ENCODE measurements around the gene NLGN3.

Gene NLGN3

DNA sequence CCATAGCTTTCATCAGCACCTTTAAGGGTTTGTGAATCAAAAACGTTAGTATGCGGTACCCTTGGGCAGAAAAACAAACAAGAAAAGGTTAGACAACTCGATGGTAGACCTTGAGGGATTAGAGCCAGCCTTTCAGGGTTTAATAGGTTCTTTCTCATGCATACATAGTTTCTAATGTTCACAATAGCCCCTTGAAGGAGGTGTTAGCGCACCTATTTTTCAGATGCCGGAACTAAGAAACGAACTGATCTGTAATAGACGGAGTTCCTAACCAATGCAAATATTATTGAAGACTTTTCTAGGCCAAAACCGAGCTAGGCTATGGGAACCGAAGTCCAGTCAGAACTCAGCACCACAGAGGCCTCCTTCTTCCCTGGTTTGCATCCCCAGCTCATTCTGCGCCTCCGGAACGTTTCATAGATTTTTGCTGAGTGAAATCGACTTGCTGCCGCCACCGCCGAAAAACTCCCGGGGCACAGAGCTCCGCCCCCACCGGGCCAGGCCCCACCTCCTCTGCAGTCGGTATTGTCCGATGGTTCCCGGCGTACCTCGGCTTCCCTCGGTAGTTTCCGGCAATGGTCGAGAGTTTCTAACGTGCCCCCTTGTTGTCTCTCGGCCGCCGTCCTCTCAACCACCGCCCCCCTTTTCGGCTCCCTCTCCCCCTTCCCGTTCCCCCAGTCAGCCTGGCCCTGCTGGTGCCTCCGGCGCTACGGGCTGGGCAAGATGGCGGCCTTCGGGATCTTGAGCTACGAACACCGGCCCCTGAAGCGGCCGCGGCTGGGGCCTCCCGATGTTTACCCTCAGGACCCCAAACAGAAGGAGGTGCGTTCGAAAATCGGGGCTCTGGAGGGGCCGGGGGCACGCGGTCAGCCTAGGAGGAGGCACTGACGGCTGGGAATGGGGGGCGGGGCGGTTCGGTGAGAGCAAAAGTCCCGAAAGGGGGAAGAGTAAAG lies 26.3 kb upstream of the NLGN3 start, which contains the start of gene MED12:
Gene MED12, plus strand, starts transcription at position 565 of the 953 bp plus-strand sequence. Its CDS starts 159 bp downstream, at position 724.
- DNase-seq (ENCODE audit: low read depth in 2 of 2): peak; percentile 63 to 78

DNA sequence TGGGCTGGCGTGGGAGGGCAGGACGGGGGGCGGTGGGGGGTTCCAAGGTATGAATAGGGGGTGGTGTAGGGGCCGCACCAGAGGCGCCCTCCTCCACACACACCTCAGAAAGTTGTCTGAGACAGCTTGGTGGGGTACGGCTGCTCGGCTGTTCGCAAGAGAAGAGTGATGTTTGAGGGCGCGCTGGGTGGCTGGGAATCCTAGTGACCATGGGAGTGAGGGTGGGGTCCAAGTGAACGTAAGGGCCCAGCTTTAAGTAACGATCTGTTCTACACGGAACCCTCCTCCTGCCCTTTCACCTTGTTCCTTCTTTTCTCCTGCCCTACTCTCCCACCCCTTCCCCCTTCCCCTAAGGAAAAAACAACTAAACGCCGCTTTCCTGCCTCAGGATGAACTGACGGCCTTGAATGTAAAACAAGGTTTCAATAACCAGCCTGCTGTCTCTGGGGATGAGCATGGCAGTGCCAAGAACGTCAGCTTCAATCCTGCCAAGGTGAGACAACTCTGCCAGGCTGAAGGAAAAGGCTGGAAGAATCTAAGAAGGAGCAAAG lies 25.6 kb upstream of the NLGN3 start:
- DNase-seq (ENCODE audit: low read depth in 2 of 2): no peak

DNA sequence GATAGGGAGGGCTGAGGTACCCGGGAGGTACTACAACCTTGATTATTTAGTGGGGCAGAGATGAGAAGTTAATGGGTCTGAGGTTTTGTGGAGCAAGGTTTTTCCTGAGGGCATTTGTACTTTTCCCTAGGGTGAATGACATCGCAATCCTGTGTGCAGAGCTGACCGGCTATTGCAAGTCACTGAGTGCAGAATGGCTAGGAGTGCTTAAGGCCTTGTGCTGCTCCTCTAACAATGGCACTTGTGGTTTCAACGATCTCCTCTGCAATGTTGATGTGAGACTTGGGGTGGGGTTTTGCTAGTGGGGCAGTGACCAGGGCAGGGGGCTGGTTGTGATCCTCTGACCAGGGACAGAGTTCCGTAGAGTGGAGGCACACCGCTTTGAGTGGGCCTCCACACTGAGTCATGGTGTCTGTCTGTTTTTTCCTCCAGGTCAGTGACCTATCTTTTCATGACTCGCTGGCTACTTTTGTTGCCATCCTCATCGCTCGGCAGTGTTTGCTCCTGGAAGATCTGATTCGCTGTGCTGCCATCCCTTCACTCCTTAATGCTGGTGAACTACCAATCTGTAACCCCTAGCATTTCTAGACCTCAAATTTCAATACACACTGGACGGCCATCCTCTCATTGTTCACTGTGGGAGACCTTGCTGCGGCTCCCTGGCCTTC lies 16.3 kb upstream of the NLGN3 start:
- DNase-seq (ENCODE audit: low read depth in 2 of 2): no peak

DNA sequence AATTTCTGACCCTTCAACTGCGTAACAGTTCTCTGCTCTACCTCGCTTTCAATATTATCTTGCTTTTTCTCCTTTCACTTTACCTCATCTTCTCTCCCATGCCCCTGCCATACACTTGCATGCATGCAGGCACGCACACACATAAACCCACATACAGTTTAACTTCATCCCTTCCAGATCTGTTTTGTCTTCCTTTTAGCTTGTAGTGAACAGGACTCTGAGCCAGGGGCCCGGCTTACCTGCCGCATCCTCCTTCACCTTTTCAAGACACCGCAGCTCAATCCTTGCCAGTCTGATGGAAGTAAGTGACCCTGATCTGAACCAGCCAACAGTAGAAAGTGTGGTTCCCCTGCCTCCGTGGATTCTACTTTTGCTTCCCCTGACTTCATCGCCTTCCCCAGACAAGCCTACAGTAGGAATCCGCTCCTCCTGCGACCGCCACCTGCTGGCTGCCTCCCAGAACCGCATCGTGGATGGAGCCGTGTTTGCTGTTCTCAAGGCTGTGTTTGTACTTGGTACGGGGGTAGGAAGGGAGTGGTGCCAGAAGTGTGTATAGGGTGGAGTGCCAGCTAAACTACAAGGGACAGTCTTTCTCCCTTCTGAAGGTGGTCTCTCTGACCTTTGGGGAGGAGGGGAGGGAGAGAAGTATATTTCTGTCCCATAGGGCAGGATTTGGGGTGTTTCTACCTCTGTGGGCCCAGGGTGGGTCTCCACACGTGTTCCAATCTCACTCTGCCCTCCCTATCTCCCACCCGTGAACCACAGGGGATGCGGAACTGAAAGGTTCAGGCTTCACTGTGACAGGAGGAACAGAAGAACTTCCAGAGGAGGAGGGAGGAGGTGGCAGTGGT lies 15.5 kb upstream of the NLGN3 start:
- peak; percentile 53 to 60 for DNase-seq (ENCODE audit: low read depth in 2 of 2)

DNA sequence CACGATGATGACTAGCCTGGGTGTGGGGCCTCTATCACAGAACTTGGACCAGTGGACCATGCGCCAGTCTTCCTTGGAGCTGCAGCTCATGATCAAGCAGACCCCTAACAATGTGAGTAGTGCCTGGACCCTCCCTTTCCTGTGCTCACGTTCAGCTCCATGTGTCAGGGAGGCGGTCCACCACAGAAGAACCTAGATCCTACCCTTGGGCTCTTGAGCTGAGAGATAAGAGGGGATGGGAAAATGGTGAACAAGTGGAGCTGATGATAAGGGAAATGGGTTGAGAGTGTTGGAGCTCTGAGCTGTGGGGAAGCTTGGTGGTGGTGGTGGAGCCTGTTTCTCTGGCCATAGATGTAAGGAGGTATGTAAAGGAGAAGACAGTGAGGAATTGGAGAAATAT lies 13.1 kb upstream of the NLGN3 start:
- no peak for DNase-seq (ENCODE audit: low read depth in 2 of 2)

DNA sequence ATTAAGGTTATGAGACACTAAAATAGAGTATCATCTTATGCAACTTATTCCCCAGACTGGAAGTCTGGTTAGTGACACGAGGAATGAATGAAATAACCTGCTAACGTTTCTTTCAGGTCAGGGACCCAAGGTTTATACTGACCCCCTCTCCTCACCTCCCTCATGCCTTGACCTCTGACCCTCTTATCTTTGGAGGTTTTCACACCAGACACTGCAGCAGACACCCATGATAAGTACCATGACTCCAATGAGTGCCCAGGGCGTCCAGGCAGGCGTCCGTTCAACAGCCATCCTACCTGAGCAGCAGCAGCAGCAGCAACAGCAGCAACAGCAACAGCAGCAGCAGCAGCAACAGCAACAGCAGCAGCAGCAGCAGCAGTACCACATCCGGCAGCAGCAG lies 4.2 kb upstream of the NLGN3 start:
- DNase-seq (ENCODE audit: low read depth in 2 of 2): no peak

DNA sequence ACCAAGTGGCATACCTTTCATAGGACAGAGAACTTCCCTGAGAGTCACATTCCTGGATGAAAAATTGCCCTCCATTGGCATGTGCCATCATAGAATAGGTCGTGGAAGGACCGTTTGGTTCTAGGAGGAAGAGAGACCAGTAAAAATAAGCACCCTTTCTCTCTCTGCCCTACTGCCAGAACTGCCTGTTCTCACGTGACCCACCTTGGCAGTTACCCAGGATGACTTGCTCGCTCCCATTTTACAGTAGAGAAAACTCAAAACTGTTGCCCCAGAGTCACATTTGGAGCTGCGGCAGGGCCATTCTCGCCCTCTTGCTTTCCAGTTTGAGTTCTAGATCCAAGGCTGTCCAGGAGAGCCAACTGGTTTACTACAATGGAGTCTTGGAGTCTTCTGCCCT lies 1.1 kb upstream of the NLGN3 start:
- no peak for DNase-seq (ENCODE audit: low read depth in 2 of 2)

DNA sequence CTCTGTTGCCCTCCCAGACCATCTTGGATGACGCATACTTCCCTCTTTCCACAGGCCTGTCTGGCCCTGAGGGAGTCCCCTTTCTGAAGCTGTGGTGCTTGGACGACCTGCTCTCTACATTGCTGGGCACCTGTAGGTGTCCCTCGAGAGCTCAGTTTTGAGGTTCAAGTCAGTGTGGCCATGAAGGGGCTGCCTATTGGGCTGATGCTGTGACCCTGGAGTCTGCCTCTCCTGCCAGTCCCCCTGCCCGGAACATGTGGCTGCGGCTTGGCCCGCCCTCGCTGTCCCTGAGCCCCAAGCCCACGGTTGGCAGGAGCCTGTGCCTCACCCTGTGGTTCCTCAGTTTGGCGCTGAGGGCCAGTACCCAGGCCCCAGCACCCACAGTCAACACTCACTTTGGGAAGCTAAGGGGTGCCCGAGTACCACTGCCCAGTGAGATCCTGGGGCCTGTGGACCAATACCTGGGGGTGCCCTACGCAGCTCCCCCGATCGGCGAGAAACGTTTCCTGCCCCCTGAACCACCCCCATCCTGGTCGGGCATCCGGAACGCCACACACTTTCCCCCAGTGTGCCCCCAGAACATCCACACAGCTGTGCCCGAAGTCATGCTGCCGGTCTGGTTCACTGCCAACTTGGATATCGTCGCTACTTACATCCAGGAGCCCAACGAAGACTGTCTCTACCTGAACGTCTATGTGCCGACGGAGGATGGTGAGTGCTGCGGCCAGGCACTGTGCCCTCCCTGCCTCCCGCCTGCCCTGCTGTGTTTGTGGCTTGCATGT lies 3.0 kb downstream of the NLGN3 start:
- no peak for DNase-seq (ENCODE audit: low read depth in 2 of 2)

DNA sequence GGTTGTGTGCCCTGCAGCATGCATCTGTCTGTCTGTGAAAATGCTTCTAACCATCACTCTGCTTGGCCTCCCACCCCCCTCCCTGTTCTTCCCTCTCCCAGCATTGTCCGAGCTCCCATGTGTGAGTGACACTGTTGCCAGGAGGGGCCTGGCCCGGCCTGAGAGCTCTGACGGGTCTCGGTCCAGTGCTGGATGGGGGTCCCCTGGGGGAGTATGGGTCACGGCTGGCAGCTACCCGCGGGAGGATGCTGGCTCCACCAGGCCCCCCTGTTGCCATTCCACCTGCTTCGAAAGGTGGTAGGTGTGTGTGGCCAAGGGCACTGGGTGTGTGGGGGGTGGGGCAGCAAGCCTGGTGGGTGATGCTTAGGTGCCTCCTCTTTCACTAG lies 3.6 kb downstream of the NLGN3 start:
- DNase-seq (ENCODE audit: low read depth in 2 of 2): no peak

DNA sequence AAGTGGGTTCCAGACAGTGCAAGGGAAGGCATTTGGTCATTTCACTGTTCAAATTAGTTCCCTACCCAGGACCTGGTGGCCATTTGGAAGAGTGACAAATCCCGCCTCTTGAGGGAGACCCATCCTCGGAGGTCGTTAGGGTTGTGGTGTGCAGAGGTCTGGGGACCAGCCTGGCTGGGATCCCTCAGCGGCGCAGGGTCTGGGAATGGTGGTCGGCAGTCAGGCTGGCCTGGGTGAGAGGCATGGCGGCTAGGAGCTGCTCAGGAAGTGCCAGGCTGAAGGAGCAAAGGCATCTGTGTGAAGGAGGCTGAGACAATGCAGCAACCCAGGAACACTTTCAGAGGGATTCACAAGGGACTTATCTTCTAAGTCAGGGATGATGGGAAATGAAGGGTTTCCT lies 6.7 kb downstream of the NLGN3 start:
- no peak for DNase-seq (ENCODE audit: low read depth in 2 of 2)

DNA sequence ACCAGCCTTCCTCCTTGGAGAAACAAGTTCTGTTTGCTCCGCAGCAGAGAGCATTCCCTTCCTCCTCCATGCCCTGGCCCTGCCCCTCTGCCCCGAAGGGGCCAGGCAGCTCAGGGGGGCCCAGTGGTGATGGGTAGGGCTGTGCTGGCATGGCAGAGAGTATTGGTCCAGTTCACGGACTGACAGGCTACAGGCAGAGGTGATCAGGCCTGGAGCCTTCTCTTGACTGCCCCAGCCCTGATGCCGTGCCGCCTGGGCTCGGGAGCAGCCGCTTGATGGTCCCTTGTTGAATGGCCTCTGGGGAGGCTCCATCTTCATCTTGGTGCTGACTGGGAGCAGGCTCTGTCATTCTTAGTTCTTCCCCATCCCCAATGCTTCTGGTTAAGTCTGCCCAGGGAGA lies 9.6 kb downstream of the NLGN3 start:
- DNase-seq (ENCODE audit: low read depth in 2 of 2): no peak

DNA sequence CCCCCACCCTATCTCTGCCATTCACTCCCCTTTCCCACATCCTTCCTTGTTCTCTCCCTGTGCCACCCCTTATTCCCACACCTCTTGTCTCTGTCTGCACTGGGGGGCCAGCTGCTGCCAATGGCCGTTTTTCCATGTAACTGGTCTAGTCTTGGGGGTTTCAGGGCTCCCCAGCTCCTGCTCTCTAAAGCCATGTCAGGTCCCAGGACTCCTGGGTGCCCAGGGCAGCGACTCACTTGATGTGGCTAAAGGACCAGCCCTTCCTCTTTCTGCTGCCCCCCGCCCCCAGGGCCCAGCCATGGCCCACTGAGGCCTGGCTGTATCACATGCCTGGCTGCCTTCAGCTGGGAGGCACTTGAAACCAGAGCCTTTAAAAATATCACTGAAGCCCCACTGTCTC lies 10.0 kb downstream of the NLGN3 start:
- DNase-seq (ENCODE audit: low read depth in 2 of 2): no peak

DNA sequence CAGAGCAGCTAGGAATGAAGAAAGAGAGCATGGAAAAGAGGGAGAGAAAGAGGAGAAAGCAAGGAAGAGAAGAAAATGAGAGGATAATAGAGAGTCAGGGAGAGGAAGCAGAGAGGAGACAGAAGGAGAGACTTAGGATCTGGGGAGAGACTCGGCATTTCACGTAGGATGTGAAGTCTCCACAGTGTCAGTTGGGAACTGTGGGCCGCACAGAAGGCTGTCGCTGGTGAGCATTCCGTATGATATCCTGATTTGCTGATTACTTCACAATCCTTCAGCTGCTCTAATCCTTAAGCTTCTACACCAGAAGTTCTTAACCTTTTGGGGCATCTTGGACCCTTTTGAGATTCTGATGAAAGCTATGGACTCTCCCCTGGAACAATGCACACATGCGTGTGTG lies 14.0 kb downstream of the NLGN3 start:
- no peak for DNase-seq (ENCODE audit: low read depth in 2 of 2)

DNA sequence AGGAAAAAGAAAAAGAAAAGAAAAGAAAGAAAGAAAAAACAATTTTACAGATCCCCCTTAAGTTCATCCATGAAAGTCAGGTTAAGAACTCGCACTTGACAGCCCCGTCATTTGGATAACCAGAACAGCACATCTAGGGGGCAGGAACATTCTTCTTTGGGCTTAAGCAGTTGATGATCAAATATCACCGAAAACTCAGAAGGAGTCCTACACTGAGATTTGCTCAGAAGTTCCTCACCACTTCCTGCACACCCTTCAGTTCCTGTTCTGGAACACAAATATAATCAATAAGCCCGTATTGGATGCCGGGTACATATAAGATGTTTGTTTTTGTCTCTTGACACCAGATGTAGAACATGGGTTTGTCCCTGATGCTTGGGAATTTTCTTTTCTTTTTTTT lies 14.7 kb downstream of the NLGN3 start:
- DNase-seq (ENCODE audit: low read depth in 2 of 2): no peak

DNA sequence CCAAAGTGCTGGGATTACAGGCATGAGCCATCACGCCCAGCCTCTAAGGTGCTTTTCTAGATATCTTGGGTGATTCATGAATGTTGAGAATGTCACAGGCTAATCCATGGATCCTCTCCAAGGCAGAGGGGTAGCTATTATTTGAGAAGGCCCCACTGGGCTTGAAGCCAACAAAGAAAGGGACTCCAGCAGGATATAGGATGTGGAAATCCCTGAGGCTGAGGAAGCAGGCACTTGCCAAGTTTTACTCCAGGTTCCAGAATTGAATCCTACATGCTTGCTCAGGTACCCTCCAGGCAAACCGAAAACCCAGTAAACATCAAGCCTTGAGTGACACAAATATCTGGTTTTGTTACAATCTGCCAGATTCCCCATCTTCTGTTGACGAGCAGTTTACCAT lies 15.8 kb downstream of the NLGN3 start:
- DNase-seq (ENCODE audit: low read depth in 2 of 2): no peak

DNA sequence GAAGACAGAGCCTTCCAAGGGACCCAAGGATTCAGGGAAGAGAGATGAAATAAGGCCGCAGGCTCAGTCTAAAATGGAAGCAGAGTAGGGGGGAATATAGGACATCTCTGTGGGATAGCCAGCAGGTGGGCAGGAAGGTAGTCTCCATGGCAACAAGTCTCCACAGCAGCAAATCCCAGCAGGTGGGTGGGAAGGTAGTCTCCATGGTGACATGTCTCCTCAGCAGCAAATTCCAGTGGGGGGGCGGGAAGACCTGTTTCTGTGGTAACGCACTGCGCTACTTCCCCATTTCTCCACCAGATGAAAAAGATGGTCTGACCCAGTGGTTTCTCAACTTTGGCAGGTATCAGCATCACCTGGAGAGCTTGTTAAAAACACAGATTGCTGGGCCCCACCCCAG lies 18.3 kb downstream of the NLGN3 start:
- no peak for DNase-seq (ENCODE audit: low read depth in 2 of 2)

DNA sequence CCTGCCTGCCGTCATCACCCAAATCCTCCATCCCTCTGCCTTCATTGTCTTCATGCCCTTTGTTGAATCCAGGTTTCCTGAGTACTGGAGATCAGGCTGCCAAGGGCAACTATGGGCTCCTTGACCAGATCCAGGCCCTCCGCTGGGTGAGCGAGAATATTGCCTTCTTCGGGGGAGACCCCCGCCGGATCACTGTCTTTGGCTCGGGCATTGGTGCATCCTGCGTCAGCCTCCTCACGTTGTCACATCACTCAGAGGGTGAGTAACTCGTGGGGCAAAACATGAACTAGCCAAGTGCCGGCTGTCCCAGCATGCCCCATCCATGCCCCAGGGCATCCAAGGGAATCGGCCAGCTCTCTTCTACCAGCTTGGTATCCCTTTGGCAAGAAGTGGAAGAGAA lies 19.4 kb downstream of the NLGN3 start:
- DNase-seq (ENCODE audit: low read depth in 2 of 2): no peak

DNA sequence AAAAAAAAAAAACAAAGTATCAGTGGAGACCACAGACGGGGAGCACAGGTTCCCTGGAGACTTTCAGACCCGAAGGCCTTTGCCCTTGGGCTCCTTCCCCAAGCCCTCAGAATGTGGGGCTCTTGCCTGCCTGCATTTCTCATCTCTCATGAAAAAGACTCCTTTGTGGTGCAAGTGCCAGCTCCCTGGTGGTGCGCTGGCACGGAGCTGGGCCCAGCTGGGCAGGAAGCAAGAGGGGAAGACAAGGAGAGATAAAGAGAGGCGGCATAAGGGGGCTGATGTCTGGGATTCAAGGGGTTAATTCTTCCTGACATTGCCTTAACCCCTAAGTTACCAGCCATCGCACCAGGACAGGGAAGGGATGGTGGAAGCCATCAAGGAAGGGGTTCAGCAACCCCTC lies 21.8 kb downstream of the NLGN3 start:
- DNase-seq (ENCODE audit: low read depth in 2 of 2): no peak

DNA sequence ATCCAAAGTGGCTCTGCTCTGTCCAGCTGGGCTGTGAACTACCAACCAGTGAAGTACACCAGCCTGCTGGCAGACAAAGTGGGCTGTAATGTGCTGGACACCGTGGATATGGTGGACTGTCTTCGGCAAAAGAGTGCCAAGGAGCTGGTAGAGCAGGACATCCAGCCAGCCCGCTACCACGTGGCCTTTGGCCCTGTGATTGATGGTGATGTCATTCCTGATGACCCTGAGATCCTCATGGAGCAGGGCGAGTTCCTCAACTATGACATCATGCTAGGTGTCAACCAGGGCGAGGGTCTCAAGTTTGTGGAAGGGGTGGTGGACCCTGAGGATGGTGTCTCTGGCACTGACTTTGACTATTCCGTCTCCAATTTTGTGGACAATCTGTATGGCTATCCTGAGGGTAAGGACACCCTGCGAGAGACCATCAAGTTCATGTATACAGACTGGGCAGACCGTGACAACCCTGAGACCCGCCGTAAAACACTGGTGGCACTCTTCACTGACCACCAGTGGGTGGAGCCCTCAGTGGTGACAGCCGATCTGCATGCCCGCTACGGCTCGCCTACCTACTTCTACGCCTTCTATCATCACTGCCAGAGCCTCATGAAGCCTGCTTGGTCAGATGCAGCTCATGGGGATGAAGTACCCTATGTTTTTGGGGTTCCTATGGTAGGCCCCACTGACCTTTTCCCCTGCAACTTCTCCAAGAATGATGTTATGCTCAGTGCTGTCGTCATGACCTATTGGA lies 22.6 kb downstream of the NLGN3 start:
- no peak for DNase-seq (ENCODE audit: low read depth in 2 of 2)

DNA sequence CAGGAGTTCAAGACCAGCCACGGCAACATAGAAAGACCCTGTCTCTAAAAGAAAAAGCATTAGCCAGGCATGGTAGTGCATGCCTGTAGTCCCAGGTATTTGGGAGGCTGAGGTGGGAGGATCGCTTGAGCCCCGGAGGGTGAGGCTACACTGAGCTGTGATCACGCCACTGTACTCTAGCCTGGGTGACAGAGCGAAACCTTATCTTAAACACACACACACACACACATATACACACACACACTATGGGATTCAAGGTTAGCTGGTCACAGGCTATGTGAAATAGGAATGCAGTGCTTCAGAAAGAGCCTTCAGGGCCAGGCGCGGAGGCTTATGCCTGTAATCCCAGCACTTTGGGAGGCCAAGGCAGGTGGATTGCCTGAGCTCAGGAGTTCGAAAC lies 23.5 kb downstream of the NLGN3 start:
- no peak for DNase-seq (ENCODE audit: low read depth in 2 of 2)

All from stimulated activated CD4-positive, alpha-beta T cell treated with anti-CD3 and anti-CD28 coated beads, Interleukin-4, amount 100 ng/mL, for 48 hours (primary cell).